Duodenal mucosa (tissue), 2 donors: ENCODE results near the gene PRUNE2.

Source experiments
- H3K27ac ChIP-seq: one replicate; pipeline ENCODE4 v1.7.0; 2013; ENCODE audit warnings: low read depth, low read length
- H3K27me3 ChIP-seq, 2 donors: one replicate each; pipeline ENCODE4 v1.7.0; 2013; ENCODE audit warnings: low read length in 2 of 2, control low read depth in 1 of 2; ENCODE audit not compliant: insufficient read depth in 2 of 2, control insufficient read depth in 1 of 2
- H3K36me3 ChIP-seq, 2 donors: one replicate each; pipeline ENCODE4 v1.7.0; 2013; ENCODE audit warnings: low read length in 2 of 2, control low read depth in 1 of 2; ENCODE audit not compliant: insufficient read depth in 2 of 2, control insufficient read depth in 1 of 2
- H3K4me1 ChIP-seq, 2 donors: one replicate each; pipeline ENCODE4 v1.7.0; 2013; ENCODE audit warnings: low read length in 2 of 2, control low read depth in 1 of 2; ENCODE audit not compliant: insufficient read depth in 2 of 2, control insufficient read depth in 1 of 2
- H3K4me3 ChIP-seq, 2 donors: one replicate each; pipeline ENCODE4 v1.7.0; 2013; ENCODE audit warnings: low read length in 2 of 2, low read depth in 1 of 2
- H3K9ac ChIP-seq, 2 donors: one replicate each; pipeline ENCODE4 v1.7.0; 2013; ENCODE audit warnings: low read length in 2 of 2, low read depth in 1 of 2
- H3K9me3 ChIP-seq, 2 donors: one replicate each; pipeline ENCODE4 v1.7.0; 2013; ENCODE audit warnings: low read length in 2 of 2, control low read depth in 1 of 2; ENCODE audit not compliant: control insufficient read depth in 1 of 2

The PRUNE2 gene

GRCh38 chr9:76617497-76618175 is 288.3 kb downstream of the PRUNE2 start:
- peak overlapping the region; percentile 61 for H3K27ac ChIP-seq
- no peaks in the 10 kb centered on the region for H3K9me3 ChIP-seq
- peaks cover 53 to 75% of the 10 kb centered on the region in 2 donors for H3K4me1 ChIP-seq
- no peak overlapping the region for H3K4me3 ChIP-seq
- H3K36me3 ChIP-seq, result no peaks in the 10 kb centered on the region
- H3K9ac ChIP-seq, result peak overlapping the region; percentile 13 to 35
- no peaks in the 10 kb centered on the region for H3K27me3 ChIP-seq

- Histone ChIP-seq H3K36me3 (no peaks in the 10 kb centered on the region), H3K9me3 (no peaks in the 10 kb centered on the region), H3K27ac (peak overlapping the region; percentile 61), H3K9ac (peak overlapping the region in 1 of 2 donors; percentile 35), H3K27me3 (no peaks in the 10 kb centered on the region), H3K4me1 (peaks cover 53 to 80% of the 10 kb centered on the region in 2 donors), H3K4me3 (no peak overlapping the region)
Measured at GRCh38 chr9:76616780-76617179, 289.1 kb downstream of the PRUNE2 start.

- H3K27ac ChIP-seq, result peak overlapping the region; percentile 64
- H3K27me3 ChIP-seq, result no peaks in the 10 kb centered on the region
- no peaks in the 10 kb centered on the region for H3K9me3 ChIP-seq
- H3K9ac ChIP-seq, result peak overlapping the region; percentile 52 to 66
- H3K36me3 ChIP-seq, result no peaks in the 10 kb centered on the region
- peak overlapping the region; percentile 59 to 63 for H3K4me3 ChIP-seq
- H3K4me1 ChIP-seq, result peaks cover 53 to 77% of the 10 kb centered on the region in 2 donors
Measured at GRCh38 chr9:76615177-76615603, 290.7 kb downstream of the PRUNE2 start.

DNA sequence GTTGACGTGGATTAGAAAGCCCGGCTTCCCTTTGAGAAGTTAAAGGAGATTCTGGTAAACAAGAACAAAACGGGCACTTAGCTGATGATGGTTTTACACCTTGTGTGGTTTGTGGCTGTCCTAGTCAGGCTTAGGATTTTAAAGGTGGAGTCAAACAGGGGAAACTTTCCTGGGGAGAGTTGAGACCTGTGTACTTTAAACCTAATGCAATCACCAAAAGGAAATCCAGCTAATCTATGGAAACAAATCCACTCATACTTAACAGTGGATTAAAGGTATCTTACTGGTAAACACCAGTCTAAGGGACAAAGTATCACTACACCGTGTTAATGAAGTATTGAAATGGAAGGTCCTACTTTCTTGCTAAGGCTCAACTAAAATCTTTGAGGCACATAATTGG is 291.9 kb downstream of the PRUNE2 start:
- Histone ChIP-seq H3K4me1 (peaks cover 50 to 83% of the 10 kb centered on the region in 2 donors), H3K9me3 (no peaks in the 10 kb centered on the region), H3K27me3 (no peaks in the 10 kb centered on the region), H3K36me3 (no peaks in the 10 kb centered on the region), H3K9ac (peak overlapping the region; percentile 5 to 52), H3K4me3 (peak overlapping the region in 1 of 2 donors; percentile 59), H3K27ac (peak overlapping the region; percentile 23)

- Histone ChIP-seq H3K36me3 (no peaks in the 10 kb centered on the region), H3K27me3 (no peaks in the 10 kb centered on the region), H3K4me1 (peaks cover 43 to 82% of the 10 kb centered on the region in 2 donors), H3K27ac (peak overlapping the region; percentile 23), H3K9ac (peak overlapping the region; percentile 5 to 13), H3K4me3 (no peak overlapping the region), H3K9me3 (no peaks in the 10 kb centered on the region)
Measured at GRCh38 chr9:76613150-76613781, 292.6 kb downstream of the PRUNE2 start.

- no peaks in the 10 kb centered on the region for H3K9me3 ChIP-seq
- no peaks in the 10 kb centered on the region for H3K36me3 ChIP-seq
- H3K4me3 ChIP-seq, result peak overlapping the region; percentile 10 to 62
- H3K27ac ChIP-seq, result no peak overlapping the region
- peak overlapping the region; percentile 35 to 65 for H3K9ac ChIP-seq
- H3K4me1 ChIP-seq, result peaks cover 21 to 56% of the 10 kb centered on the region in 2 donors
- H3K27me3 ChIP-seq, result no peaks in the 10 kb centered on the region
Measured at GRCh38 chr9:76610011-76610352, 295.9 kb downstream of the PRUNE2 start.

DNA sequence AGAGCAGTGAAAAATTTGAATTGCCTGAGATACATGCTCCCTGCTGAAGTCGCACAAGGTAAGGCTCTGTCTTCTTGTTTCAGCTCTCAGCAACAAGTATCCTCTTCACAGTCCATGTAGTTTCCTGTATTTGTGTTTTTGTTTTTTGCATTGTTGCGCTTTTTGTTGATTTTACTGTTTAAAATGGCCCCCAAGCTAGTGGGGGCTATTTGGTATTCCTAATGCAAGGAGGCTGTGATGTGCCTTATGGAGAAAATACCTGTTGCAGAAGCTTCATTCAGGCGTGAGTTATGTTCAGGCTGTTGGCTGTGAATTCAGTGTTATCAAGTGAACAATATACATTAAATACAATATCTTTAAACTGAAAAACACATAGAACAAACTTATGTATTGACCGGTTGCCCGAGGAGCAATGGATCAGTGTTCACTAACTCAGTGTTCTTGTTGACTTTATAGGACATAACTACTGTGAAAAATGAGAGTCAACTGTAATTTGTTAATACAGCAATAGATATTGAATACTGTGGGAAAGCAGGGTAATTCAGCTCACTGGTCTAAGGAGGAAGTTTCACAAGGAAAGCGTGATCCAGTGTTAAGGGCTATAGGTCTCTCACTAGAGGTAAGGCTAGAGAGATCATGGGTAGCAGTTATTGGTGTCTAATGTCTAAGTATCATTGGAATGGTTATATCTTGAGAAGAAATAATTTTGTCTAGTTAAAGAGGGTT is 296.5 kb downstream of the PRUNE2 start:
- H3K27me3 ChIP-seq, result no peaks in the 10 kb centered on the region
- H3K9ac ChIP-seq, result peak overlapping the region; percentile 35 to 65
- peak overlapping the region; percentile 10 to 62 for H3K4me3 ChIP-seq
- peaks cover 16 to 52% of the 10 kb centered on the region in 2 donors for H3K4me1 ChIP-seq
- H3K36me3 ChIP-seq, result no peaks in the 10 kb centered on the region
- no peak overlapping the region for H3K27ac ChIP-seq
- no peaks in the 10 kb centered on the region for H3K9me3 ChIP-seq

DNA sequence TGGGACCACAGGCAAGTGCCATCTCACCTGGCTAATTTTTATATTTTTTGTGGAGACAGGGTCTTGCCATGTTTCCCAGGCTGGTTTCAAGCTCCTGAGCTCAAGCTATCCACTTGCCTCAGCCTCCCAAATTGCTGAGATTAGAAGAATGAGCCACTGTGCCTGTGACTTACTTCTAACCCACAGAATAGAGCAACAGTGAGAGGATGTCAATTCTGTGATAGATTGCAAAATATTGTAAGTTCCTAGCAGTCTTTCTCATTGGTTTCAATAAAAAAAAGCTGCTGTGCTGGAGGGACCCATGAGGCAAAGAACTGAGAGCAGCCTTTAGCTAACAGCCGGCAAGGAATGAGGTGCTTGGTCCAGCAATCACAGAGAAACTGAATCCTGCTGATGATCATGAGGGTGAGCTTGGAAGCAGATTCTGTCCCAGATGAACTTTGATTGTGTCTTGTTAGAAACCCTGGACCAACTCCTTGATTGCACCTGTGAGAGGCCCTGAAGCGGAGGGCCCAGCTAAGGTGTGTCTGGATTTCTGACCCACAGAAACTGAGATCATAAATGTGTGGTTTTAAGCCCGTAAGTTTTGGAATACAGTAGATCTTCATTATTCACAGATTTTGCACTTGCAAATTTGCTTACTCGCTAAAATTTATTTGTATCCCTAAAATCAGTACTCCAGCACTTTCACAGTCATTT is 297.2 kb downstream of the PRUNE2 start:
- H3K4me3 ChIP-seq, result peak overlapping the region in 1 of 2 donors; percentile 62
- H3K36me3 ChIP-seq, result no peaks in the 10 kb centered on the region
- H3K4me1 ChIP-seq, result peaks cover 14 to 45% of the 10 kb centered on the region in 2 donors
- H3K27ac ChIP-seq, result no peak overlapping the region
- peak overlapping the region; percentile 35 to 65 for H3K9ac ChIP-seq
- H3K27me3 ChIP-seq, result no peaks in the 10 kb centered on the region
- H3K9me3 ChIP-seq, result no peaks in the 10 kb centered on the region

DNA sequence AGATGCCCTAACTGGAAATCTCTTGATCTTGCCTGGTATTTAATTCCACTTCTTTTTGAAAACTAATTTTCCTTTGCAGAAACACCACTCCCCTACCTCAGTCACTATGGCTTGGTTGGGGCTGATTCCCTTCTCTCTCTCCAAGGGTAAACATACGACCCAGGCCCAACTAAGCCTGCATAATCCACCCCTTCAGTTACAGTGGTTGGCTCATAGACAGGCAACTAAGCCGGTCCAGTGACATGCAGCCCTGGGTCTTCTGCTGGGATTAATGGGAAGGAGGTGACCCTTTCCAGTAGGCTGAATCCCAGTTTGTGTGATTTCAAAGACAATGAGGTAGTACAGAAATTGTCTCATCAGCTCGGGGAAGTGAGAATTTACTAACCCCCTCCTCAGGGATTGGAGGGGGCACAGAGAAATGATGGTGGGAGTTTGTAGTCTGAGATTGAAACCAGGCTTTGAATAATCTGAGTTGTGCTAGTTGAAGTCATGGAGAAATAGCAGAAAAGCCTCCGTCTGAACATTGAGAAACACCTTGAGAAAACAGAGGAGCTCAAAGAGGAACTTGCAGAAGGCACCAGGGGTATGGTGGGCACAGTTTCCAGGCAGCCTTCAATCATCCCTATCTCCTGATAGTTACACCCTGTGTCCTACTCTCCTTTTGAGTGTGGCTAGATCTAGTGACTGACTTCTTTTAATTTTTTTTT is 298.0 kb downstream of the PRUNE2 start:
- Histone ChIP-seq H3K9me3 (no peaks in the 10 kb centered on the region), H3K4me3 (no peak overlapping the region), H3K36me3 (no peaks in the 10 kb centered on the region), H3K27ac (no peak overlapping the region), H3K9ac (no peak overlapping the region), H3K4me1 (peaks cover 7 to 37% of the 10 kb centered on the region in 2 donors), H3K27me3 (no peaks in the 10 kb centered on the region)
